HepG2 (cell line): ENCODE results near the gene HINT2. TPM values are rescaled to one million over a fixed set of nuclear protein-coding genes. Genes with fewer than 3 reads are reported as not detected.
A peak's percentile ranks its signal among the peaks of the same experiment; 100 is the strongest.

Experiments used
- CSRNP1 ChIP-seq: sonication (generic); formaldehyde crosslinking; IDR thresholded peaks from 2 replicates; pipeline ENCODE4 v1.8.1; 2023; ENCODE audit warnings: mild to moderate bottlenecking, missing genetic modification reagents
- EHMT2 ChIP-seq: fragments of 200-600 bp; sonication (generic); IDR thresholded peaks from 2 replicates; pipeline ENCODE4 v1.7.0; 2017; ENCODE audit warnings: antibody characterized with exemption, low read depth, low read length, borderline replicate concordance
- FIP1L1 ChIP-seq: fragments of 200-400 bp; formaldehyde crosslinking; IDR thresholded peaks from 2 replicates; pipeline ENCODE4 v1.6.1; 2018; ENCODE audit warnings: low read depth, mild to moderate bottlenecking, low read length, moderate library complexity, borderline replicate concordance; ENCODE audit not compliant: insufficient read depth
- JUN ChIP-seq: sonication (generic); formaldehyde crosslinking; IDR thresholded peaks from 2 replicates; pipeline ENCODE4 v1.4.0; 2020; ENCODE audit warnings: mild to moderate bottlenecking, missing genetic modification reagents
- MEF2D ChIP-seq: sonication (generic); formaldehyde crosslinking; IDR thresholded peaks from 2 replicates; pipeline ENCODE4 v1.5.1; 2020; ENCODE audit warnings: mild to moderate bottlenecking, missing genetic modification reagents
- MYPOP ChIP-seq: sonication (generic); formaldehyde crosslinking; IDR thresholded peaks from 2 replicates; pipeline ENCODE4 v1.8.1; 2023; ENCODE audit warnings: mild to moderate bottlenecking, moderate library complexity, missing genetic modification reagents
- NFE2L2 ChIP-seq: fragments of 150-350 bp; IDR thresholded peaks from 2 replicates; pipeline ENCODE4 v1.6.1; 2014; ENCODE audit warnings: low read length
- PRPF4 ChIP-seq: fragments of 200-400 bp; formaldehyde crosslinking; IDR thresholded peaks from 2 replicates; pipeline ENCODE4 v1.6.1; 2016; ENCODE audit warnings: low read length, low read depth; ENCODE audit not compliant: poor library complexity, severe bottlenecking
- SCMH1 ChIP-seq: sonication (generic); formaldehyde crosslinking; IDR thresholded peaks from 2 replicates; pipeline ENCODE4 v1.9.0; 2021; ENCODE audit warnings: missing genetic modification reagents, mild to moderate bottlenecking, borderline replicate concordance
- SMARCC2 ChIP-seq: fragments of 450-650 bp; IDR thresholded peaks from 2 replicates; pipeline ENCODE4 v1.6.1; 2017; ENCODE audit warnings: antibody characterized with exemption, mild to moderate bottlenecking
- SMARCE1 ChIP-seq: fragments of 450-650 bp; IDR thresholded peaks from 2 replicates; pipeline ENCODE4 v1.6.1; 2017; ENCODE audit warnings: borderline replicate concordance
- SNAPC4 ChIP-seq: sonication (generic); formaldehyde crosslinking; IDR thresholded peaks from 2 replicates; pipeline ENCODE4 v1.4.0; 2020; ENCODE audit warnings: mild to moderate bottlenecking, missing genetic modification reagents
- STAG1 ChIP-seq: sonication (generic); formaldehyde crosslinking; IDR thresholded peaks from 2 replicates; pipeline ENCODE4 v1.4.0; 2020; ENCODE audit warnings: missing genetic modification reagents
- ZC3H4 ChIP-seq: sonication (generic); formaldehyde crosslinking; IDR thresholded peaks from 2 replicates; pipeline ENCODE4 v1.4.0; 2020; ENCODE audit warnings: missing genetic modification reagents, borderline replicate concordance
- ZNF34 ChIP-seq: sonication (generic); formaldehyde crosslinking; IDR thresholded peaks from 2 replicates; pipeline ENCODE4 v1.4.0; 2020; ENCODE audit warnings: mild to moderate bottlenecking, missing genetic modification reagents, borderline replicate concordance
- ZNF510 ChIP-seq: sonication (generic); formaldehyde crosslinking; IDR thresholded peaks from 2 replicates; pipeline ENCODE4 v1.4.0; 2020; ENCODE audit warnings: low read depth, mild to moderate bottlenecking, missing genetic modification reagents
- ZNF546 ChIP-seq: sonication (generic); formaldehyde crosslinking; conservative IDR thresholded peaks from 2 replicates; pipeline ENCODE4 v1.8.1; 2023; ENCODE audit warnings: mild to moderate bottlenecking, missing genetic modification reagents
- ZNF766 ChIP-seq: sonication (generic); formaldehyde crosslinking; IDR thresholded peaks from 2 replicates; pipeline ENCODE4 v1.5.0; 2020; ENCODE audit warnings: missing genetic modification reagents, borderline replicate concordance
- polyA plus RNA-seq, 8 experiments: library from polyadenylated mRNA; depleted of rRNA in 3 of 8; stranded (reverse) in 7 of 8; unstranded in 1 of 8; fragments of >200 nt; fragmentation: Illumina TruSeq in 4 of 8; extraction: Trizol in 4 of 8; gene quantifications; 2 replicates each; pipeline versions ENCODE4 v1.2.1 to v1.2.3, GENCODE V29; 2011 to 2016; ENCODE audit warnings: low read depth in 4 of 8, missing spikeins in 1 of 8, mixed read lengths in 1 of 8; ENCODE audit not compliant: insufficient read depth in 1 of 8
- total RNA-seq, 5 experiments: library from RNA; depleted of rRNA; stranded (reverse); fragments of >200 nt; fragmentation: Illumina TruSeq; extraction: Trizol; gene quantifications; 2 replicates each; pipeline ENCODE4 v1.2.3, GENCODE V29; 2016; ENCODE audit warnings: low read depth in 1 of 5
- TF ChIP-seq, protein P1 (sequence below): sonication (generic); formaldehyde crosslinking; IDR thresholded peaks from 2 replicates; pipeline ENCODE4 v1.8.0; 2022; ENCODE audit warnings: missing genetic modification reagents, mild to moderate bottlenecking, inconsistent platforms, borderline replicate concordance
- TF ChIP-seq, protein P2 (sequence below): sonication (generic); formaldehyde crosslinking; IDR thresholded peaks from 2 replicates; pipeline ENCODE4 v1.8.1; 2023; ENCODE audit warnings: missing genetic modification reagents, mild to moderate bottlenecking, borderline replicate concordance

HINT2 gene
- total and polyA plus RNA-seq, 2 of the 13 experiments (the other 11 are each of a cell fraction or from before 2014, with no cell fraction given) = 37.9 to 56.2 TPM

DNA sequence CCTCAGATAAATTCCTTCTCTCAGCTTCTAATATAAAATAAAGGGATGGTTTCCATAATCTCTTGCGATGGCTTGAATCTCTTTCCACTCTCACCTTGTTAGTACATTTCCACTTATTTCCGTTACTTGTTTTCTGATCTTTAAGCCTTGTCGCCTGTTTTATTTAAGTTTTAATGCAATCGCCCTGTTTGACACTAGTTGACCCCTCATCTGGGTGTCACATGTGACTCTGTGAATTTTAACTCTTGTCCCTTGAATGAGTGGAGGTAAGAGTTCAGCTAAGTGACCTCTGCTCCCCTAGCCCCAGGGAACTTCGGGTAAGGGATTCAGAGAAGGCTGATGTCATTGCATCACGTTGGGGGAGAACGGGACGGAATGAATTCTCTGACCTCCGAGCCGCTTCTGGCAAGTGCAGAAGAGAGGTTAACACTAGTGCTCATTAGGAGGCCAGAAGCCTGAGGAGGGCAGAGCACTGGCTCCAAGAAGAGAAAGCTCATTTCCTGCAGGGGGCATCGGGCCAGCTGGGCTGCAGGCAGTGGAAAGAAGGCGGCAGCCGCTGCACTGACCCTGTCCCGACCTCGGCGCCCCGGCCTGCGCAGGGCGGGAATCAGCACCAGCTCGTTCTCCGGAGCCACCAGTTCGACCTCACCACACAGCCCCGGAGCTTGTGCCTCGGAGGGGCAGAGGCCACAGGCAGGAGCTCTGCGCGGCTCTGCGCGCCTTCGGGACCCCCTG lies 569 bp downstream of the HINT2 start (continued):
- peak; percentile 44; the same call in 1 of the 2 replicates for TF ChIP-seq SNAPC4 (CRISPR knock-in tag)
- no peak; the same call in 1 of the 2 replicates for TF ChIP-seq JUN (CRISPR knock-in tag)
- no peak for TF ChIP-seq SMARCE1
- TF ChIP-seq NFE2L2 = no peak
- TF ChIP-seq, protein P1, sequence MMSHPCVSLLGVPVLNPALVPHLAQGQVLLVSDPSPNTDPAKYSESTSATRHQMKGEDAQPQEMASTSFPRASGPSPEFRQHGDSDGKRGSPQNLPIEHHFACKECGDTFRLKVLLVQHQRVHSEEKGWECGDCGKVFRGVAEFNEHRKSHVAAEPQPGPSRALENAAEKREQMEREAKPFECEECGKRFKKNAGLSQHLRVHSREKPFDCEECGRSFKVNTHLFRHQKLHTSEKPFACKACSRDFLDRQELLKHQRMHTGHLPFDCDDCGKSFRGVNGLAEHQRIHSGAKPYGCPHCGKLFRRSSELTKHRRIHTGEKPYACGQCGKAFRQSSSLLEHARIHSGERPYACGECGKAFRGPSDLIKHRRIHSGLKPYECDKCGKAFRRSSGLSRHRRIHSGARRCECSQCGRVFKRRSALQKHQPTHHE (CRISPR knock-in tag) = no peak
- TF ChIP-seq ZNF546 (CRISPR knock-in tag) = no peak
- no peak for TF ChIP-seq SMARCC2
- no peak for TF ChIP-seq PRPF4
- no peak for TF ChIP-seq FIP1L1
- peak; percentile 20; the same call in 1 of the 2 replicates for TF ChIP-seq ZNF766 (CRISPR knock-in tag)
- no peak for TF ChIP-seq ZNF510 (CRISPR knock-in tag)
- TF ChIP-seq EHMT2 = no peak
- TF ChIP-seq MEF2D (CRISPR knock-in tag) = peak; percentile 73; the same call in 1 of the 2 replicates
- TF ChIP-seq, protein P2, sequence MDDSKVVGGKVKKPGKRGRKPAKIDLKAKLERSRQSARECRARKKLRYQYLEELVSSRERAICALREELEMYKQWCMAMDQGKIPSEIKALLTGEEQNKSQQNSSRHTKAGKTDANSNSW (CRISPR knock-in tag) = no peak
- TF ChIP-seq MYPOP (CRISPR knock-in tag) = peak; percentile 7; the same call in 1 of the 2 replicates
- TF ChIP-seq ZNF34 (CRISPR knock-in tag) = 0 out of 2 replicates have a peak, but pooled peaks have one; percentile 32
- no peak for TF ChIP-seq CSRNP1 (CRISPR knock-in tag)
- TF ChIP-seq SCMH1 (CRISPR knock-in tag) = no peak
- TF ChIP-seq ZC3H4 (CRISPR knock-in tag) = no peak; the same call in 1 of the 2 replicates
- no peak for TF ChIP-seq STAG1 (CRISPR knock-in tag)
